Upper lobe of left lung (tissue), 4 donors: ENCODE results near the gene DPH6.

Experiments used
- POLR2A ChIP-seq, 4 donors: fragments of 450-650 bp; IDR thresholded peaks; one replicate each; pipeline ENCODE4 v1.5.1; 2016 to 2017; ENCODE audit warnings: antibody characterized with exemption in 4 of 4, mild to moderate bottlenecking in 2 of 4
- TF ChIP-seq, protein P1 (sequence below), 6 experiments: fragments of 450-650 bp in 4 of 6; fragments of 200-600 bp in 2 of 6; sonication (generic) in 2 of 6; IDR thresholded peaks; one replicate each; pipeline ENCODE4 v1.5.1; 2016 to 2019; ENCODE audit warnings: antibody characterized with exemption in 6 of 6

DNA sequence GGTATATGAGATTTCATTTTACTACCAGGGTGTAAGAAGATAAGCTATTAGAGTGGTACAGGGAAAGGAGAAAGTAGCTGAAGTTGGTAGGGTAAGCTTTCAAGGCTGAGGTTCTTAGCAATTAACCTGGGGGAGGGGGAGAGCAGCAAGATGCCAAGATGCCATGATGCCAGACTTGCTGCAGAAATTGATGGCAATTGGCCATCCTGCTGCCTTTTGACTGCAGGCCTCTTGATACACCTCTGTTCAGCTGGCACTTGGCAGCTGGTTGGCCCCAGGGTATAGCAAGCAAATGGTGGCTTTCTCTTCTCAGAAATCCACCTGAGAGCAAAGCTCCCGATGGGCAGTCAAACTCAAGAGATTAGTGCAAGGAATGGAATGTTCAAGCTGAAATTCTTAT is 21.4 kb upstream of the DPH6 start:
- TF ChIP-seq, protein P1, sequence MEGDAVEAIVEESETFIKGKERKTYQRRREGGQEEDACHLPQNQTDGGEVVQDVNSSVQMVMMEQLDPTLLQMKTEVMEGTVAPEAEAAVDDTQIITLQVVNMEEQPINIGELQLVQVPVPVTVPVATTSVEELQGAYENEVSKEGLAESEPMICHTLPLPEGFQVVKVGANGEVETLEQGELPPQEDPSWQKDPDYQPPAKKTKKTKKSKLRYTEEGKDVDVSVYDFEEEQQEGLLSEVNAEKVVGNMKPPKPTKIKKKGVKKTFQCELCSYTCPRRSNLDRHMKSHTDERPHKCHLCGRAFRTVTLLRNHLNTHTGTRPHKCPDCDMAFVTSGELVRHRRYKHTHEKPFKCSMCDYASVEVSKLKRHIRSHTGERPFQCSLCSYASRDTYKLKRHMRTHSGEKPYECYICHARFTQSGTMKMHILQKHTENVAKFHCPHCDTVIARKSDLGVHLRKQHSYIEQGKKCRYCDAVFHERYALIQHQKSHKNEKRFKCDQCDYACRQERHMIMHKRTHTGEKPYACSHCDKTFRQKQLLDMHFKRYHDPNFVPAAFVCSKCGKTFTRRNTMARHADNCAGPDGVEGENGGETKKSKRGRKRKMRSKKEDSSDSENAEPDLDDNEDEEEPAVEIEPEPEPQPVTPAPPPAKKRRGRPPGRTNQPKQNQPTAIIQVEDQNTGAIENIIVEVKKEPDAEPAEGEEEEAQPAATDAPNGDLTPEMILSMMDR (IDR thresholded peaks at IDR 0.05): no peak
- no peak for TF ChIP-seq POLR2A (IDR thresholded peaks at IDR 0.05)
